NCI-H146 (cell line): ENCODE measurements around the gene IMMP2L.
"Not testable (repeated sequence)": the region's sequence is repeated elsewhere in the genome, so short reads cannot be mapped to it uniquely, and the experiment has no call there.

ENCODE experiments used
- DNase-seq: peaks from one replicate; lab custom pipeline; 2025; lab: John Stamatoyannopoulos, UW

Gene IMMP2L

GRCh38 chr7:111074748-111075146 lies 487.5 kb downstream of the IMMP2L start:
- DNase-seq, result no peak

DNA sequence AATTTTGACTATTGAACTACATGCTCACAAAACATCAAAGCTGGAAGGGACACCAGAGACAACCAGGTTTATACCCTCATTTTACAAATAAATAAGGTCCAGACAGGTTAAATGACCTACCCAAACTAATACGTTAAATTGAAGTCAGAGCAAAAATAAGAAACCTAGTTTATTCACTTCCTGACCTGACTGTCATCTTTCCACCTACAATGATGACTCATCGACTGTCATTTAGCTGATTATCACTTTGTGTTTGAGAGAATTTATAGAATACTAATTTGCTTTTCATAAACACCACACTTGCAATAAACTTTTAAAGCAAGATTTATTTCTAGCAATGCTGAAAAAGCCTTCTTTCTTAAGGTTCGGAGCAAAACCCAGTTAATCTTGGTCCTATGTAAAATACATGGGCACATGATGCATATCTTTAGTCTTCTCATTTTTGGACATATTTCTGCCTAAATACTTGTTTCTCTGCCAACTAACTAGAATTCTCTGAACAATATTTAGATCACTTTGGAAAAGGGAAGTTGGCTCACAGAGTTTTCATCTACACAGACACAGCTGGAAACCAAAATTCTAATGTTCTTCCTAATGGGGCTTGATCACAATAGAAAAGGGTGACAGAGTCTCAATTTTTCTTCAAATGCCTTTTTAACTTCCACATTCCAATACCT lies 488.1 kb downstream of the IMMP2L start:
- DNase-seq, result no peak

- DNase-seq, result not testable (repeated sequence)
Measured at GRCh38 chr7:111072658-111073057, 489.6 kb downstream of the IMMP2L start.

GRCh38 chr7:111071556-111071955 lies 490.7 kb downstream of the IMMP2L start:
- DNase-seq, result no peak

- no peak for DNase-seq
Measured at GRCh38 chr7:111068618-111069017, 493.7 kb downstream of the IMMP2L start.

- DNase-seq, result no peak
Measured at GRCh38 chr7:111067682-111068081, 494.6 kb downstream of the IMMP2L start.

GRCh38 chr7:111067251-111067650 lies 495.0 kb downstream of the IMMP2L start:
- DNase-seq, result no peak

DNA sequence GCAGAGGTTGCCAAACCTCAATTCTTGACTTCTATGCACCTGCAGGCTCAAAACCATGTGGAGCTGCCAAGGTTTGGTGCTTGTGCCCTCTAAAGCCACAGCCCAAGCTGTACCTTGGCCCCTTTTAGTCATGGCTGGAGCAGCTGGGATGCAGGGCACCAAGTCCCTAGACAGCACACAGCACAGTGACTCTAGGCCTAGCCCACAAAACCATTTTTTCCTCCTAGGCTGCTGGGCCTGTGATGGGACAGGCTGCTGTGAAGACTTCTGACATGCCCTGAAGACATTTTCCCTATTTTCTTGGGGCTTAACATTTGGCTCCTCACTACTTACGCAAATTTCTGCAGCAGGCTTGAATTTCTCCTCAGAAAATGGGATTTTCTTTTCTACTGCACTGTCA lies 499.1 kb downstream of the IMMP2L start:
- DNase-seq, result no peak

DNA sequence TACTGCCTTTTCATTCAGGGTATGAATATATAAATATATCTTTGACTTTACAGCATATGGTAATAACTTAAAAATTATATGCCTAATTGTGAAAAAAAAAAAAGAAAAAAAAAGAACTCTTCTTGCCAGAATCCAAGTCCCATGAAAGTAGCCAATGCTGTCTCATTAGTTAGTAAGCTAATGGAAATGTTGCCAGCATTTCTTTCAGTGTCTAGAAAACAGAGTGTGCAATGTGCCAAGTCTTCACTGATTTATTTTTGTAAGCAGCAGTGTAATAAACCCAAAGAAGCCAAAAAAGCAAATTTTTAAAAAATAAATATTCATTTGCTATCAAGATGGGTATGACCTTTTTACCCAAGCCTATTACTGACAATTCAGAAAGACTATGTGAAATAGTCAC lies 502.5 kb downstream of the IMMP2L start:
- no peak for DNase-seq

DNA sequence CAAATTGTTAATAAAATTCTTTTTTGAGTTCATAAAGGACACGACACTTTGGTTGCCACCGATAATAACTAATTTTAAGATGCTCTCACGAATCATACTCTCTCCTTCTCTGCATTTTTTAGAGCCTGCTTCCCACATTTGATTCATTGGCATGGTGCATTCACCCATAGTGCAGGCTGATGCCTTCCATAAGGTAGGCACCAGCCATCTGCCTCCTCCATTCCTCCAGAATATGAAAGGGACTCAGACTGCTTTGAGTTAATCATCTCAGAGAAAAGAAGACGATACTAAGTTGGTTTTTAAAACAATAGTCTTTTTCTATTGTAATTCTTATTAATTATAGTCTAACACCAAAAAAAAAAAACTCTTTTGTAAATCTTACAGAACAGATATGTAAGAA lies 505.2 kb downstream of the IMMP2L start:
- no peak for DNase-seq

- DNase-seq, result no peak
Measured at GRCh38 chr7:111056371-111056770, 505.9 kb downstream of the IMMP2L start.

DNA sequence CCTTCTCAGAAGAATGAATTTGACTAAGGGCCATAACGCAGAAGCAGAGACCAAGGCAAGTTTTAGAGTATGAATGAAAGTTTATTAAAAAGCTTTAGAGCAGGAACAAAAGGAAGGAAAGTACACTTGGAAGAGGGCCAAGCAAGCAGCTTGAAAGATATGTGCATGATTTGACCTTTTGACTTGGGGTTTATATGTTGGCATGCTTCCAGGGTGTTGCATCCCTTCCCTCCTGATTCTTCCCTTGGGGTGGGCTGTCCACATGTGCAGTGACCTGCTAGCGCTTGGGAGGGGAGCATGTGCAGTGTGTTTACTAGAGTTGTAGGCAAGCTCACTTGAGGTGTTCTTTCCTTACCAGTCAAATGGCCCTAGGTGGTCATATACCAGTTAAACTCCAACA lies 509.3 kb downstream of the IMMP2L start:
- DNase-seq, result no peak

DNA sequence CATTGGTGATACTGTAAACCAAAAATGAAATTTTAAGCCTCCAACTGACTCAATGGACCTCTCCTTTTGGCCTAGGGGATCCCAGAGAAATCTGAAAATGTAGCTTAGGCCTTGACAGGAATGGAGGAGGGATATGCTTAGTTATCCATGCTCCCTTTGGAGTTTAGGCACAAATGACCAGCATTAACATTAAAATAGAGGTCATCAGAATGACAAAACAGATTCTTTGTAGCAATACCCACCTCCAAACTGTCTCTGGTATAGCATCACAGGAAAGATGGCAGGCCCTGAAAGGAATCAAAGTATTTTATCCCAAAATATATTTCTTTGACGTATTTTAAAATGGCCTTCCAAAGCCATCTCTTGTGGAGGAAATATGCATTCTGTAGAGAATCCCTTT lies 510.5 kb downstream of the IMMP2L start:
- no peak for DNase-seq

DNA sequence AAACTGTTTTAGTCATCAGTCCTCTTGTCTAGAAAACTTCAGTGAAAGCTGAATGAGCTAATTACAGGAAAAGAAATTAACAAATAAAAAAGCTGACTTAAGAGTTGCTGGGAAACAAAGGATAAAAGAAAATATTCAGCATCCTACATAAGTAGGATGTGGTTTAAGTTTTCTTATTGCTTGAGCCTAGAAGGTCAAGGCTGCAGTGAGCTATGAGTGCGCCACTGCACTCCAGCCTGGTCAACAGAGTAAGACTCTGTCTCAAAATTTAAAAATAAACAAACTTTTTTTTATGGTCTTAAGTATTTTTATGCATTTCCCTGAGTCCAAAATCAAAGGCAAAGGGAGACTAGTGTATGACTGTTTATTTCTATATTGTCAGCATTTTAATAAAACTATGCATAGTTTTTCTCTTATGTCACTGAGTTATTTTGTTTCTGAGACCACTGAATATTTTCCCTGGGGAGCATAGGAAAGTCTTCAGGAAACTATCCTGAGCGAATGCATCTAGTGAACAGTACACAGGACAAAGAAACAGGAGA lies 511.3 kb downstream of the IMMP2L start:
- no peak for DNase-seq

GRCh38 chr7:111049971-111050680 lies 512.2 kb downstream of the IMMP2L start:
- no peak for DNase-seq

GRCh38 chr7:111047595-111047994 lies 514.7 kb downstream of the IMMP2L start:
- DNase-seq, result no peak

DNA sequence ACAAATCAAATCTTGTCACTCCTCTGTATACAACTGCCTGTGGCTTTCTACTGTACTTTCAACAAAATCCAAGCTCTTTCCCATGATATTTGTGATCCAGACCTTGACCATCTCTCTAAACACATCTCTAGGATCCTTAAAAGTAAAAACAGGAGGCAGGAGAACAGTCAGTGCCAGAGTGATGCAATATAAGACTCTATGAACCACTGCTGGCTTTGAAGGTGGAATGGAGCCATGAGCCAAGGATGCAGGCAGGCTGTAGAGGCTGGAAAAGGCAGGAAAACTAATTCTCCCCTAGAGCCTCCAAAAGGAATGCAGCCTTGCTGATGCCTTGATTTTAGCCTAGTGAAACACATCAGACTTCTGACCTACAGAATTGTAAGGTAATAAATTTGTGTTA lies 516.8 kb downstream of the IMMP2L start:
- no peak for DNase-seq

- DNase-seq, result no peak
Measured at GRCh38 chr7:111043561-111043960, 518.7 kb downstream of the IMMP2L start.

- DNase-seq, result no peak
Measured at GRCh38 chr7:111042842-111043241, 519.5 kb downstream of the IMMP2L start.

- DNase-seq, result no peak
Measured at GRCh38 chr7:111041577-111041976, 520.7 kb downstream of the IMMP2L start.

GRCh38 chr7:111038185-111038584 lies 524.1 kb downstream of the IMMP2L start:
- no peak for DNase-seq

DNA sequence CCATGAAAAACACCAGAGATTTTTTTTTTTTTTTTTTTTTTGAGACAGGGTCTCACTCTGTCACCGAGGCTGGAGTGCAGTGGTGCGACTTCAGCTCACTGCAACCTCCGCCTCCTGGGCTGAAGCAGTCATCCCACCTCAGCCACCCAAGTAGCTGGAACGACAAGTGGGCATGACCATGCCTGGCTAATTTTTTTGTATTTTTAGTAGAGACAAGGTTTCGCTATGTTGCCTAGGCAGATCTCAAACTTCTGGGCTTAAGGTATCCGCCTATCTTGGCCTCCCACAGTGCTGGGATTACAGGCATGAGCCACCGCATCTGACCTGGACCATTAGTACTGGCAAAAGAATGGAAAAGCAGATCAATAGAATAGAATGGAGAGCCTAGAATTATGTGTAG lies 530.4 kb downstream of the IMMP2L start:
- DNase-seq, result no peak

- DNase-seq, result no peak
Measured at GRCh38 chr7:111030336-111030735, 532.0 kb downstream of the IMMP2L start.
